ENCODE results near the gene PCED1B.

DNA sequence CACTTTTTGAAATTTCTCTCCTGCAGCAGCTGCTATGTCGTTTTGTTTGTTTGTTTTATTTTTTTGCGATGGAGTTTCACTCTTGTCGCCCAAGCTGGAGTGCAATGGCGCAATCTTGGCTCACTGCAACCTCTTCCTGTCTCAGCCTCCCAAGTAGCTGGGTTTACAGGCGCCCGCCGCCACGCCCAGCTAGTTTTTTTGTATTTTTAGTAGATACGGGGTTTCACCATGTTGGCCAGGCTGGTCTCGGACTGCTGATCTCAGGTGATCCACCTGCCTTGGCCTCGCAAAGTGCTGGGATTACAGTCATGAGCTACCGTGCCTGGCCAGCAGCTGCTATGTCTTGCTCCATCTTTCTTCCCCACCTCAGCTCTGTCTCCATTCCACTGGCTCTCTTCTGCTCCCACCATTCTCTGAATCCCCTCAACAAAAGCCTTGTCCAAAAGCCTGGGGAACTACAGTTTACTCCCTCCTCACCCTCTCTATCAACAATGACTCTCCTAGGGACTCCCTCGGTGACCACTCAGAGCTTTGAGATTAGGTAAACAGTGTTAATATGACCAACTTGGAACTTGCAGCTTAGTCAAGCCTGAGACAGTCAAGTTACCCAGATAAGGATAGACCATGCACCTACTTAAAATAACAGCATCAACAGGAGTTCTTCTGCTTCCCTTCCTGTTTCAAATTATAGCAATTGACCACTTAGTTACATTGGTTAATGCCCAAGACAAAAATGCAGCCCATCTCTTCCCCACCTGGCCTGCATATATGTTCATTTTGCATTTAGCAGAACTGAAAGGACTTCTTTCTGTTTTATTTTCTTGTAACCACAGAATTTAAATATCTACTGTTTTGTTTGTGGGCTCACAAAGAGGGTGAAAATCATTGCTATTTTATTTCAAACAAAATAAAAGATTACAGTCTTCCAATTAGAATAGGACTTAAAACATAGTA lies 189.4 kb downstream of the PCED1B start:
- TF ChIP-seq, protein P1, sequence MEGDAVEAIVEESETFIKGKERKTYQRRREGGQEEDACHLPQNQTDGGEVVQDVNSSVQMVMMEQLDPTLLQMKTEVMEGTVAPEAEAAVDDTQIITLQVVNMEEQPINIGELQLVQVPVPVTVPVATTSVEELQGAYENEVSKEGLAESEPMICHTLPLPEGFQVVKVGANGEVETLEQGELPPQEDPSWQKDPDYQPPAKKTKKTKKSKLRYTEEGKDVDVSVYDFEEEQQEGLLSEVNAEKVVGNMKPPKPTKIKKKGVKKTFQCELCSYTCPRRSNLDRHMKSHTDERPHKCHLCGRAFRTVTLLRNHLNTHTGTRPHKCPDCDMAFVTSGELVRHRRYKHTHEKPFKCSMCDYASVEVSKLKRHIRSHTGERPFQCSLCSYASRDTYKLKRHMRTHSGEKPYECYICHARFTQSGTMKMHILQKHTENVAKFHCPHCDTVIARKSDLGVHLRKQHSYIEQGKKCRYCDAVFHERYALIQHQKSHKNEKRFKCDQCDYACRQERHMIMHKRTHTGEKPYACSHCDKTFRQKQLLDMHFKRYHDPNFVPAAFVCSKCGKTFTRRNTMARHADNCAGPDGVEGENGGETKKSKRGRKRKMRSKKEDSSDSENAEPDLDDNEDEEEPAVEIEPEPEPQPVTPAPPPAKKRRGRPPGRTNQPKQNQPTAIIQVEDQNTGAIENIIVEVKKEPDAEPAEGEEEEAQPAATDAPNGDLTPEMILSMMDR (conservative IDR thresholded peaks at IDR 0.05; ENCODE audit: low read depth in 2 of 2) = no peak
- TF ChIP-seq JUNB (IDR thresholded peaks at IDR 0.05; ENCODE audit: unreplicated experiment) = no peak
- TF ChIP-seq EZH2 (IDR thresholded peaks at IDR 0.05; ENCODE audit: low read depth, unreplicated experiment) = no peak
- no peak for TF ChIP-seq POLR2AphosphoS5 (IDR thresholded peaks at IDR 0.05; ENCODE audit: low read depth)
- TF ChIP-seq, protein P2, sequence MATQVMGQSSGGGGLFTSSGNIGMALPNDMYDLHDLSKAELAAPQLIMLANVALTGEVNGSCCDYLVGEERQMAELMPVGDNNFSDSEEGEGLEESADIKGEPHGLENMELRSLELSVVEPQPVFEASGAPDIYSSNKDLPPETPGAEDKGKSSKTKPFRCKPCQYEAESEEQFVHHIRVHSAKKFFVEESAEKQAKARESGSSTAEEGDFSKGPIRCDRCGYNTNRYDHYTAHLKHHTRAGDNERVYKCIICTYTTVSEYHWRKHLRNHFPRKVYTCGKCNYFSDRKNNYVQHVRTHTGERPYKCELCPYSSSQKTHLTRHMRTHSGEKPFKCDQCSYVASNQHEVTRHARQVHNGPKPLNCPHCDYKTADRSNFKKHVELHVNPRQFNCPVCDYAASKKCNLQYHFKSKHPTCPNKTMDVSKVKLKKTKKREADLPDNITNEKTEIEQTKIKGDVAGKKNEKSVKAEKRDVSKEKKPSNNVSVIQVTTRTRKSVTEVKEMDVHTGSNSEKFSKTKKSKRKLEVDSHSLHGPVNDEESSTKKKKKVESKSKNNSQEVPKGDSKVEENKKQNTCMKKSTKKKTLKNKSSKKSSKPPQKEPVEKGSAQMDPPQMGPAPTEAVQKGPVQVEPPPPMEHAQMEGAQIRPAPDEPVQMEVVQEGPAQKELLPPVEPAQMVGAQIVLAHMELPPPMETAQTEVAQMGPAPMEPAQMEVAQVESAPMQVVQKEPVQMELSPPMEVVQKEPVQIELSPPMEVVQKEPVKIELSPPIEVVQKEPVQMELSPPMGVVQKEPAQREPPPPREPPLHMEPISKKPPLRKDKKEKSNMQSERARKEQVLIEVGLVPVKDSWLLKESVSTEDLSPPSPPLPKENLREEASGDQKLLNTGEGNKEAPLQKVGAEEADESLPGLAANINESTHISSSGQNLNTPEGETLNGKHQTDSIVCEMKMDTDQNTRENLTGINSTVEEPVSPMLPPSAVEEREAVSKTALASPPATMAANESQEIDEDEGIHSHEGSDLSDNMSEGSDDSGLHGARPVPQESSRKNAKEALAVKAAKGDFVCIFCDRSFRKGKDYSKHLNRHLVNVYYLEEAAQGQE (IDR thresholded peaks at IDR 0.05; ENCODE audit: unreplicated experiment) = no peak

Measured in GM23338 (cell line).